Astrocyte (in vitro differentiated cells and primary cell): Measurements from ENCODE around the gene PCYOX1L. TPM values are rescaled to one million over a fixed set of nuclear protein-coding genes. Genes with fewer than 3 reads are reported as not detected.

Source experiments
- DNase-seq: peaks from one replicate; pipeline ENCODE4 v3.0.0-alpha.2; 2010; ENCODE audit warnings: low read depth
- FAIRE-seq: peaks from 2 replicates; lab custom pipeline; 2011; peaks lifted over from hg19 to GRCh38; lab: Jason Lieb, UNC
- H2AFZ ChIP-seq: 2 replicates; pipeline ENCODE4 v1.6.0; 2012; ENCODE audit warnings: low read depth, low read length, inconsistent platforms
- H3K27ac ChIP-seq: 2 replicates; pipeline ENCODE4 v1.5.1; 2011; ENCODE audit warnings: low read depth, low read length, inconsistent platforms
- H3K27me3 ChIP-seq: 2 replicates; pipeline ENCODE4 v1.6.0; 2011; ENCODE audit warnings: low read length, inconsistent platforms; ENCODE audit not compliant: insufficient read depth
- H3K36me3 ChIP-seq: 2 replicates; pipeline ENCODE4 v1.5.1; 2011; ENCODE audit warnings: low read length, inconsistent platforms; ENCODE audit not compliant: insufficient read depth
- H3K4me1 ChIP-seq: 2 replicates; pipeline ENCODE4 v1.5.1; 2011; ENCODE audit warnings: low read length, inconsistent platforms; ENCODE audit not compliant: insufficient read depth
- H3K4me2 ChIP-seq: 2 replicates; pipeline ENCODE4 v1.6.0; 2012; ENCODE audit warnings: low read length, inconsistent platforms
- H3K4me3 ChIP-seq: 2 replicates; pipeline ENCODE4 v1.5.1; 2011; ENCODE audit warnings: low read depth, mild to moderate bottlenecking, low read length, inconsistent platforms; ENCODE audit not compliant: insufficient read depth
- H3K79me2 ChIP-seq: 2 replicates; pipeline ENCODE4 v1.6.0; 2012; ENCODE audit warnings: mild to moderate bottlenecking, low read length, inconsistent platforms; ENCODE audit not compliant: insufficient read depth
- H3K9ac ChIP-seq: 2 replicates; pipeline ENCODE4 v1.6.0; 2012; ENCODE audit warnings: mild to moderate bottlenecking, low read length, inconsistent platforms
- H3K9me3 ChIP-seq: 2 replicates; pipeline ENCODE4 v1.5.1; 2012; ENCODE audit warnings: low read depth, mild to moderate bottlenecking, low read length, inconsistent platforms; ENCODE audit not compliant: insufficient read depth
- H4K20me1 ChIP-seq: 2 replicates; pipeline ENCODE4 v1.6.0; 2012; ENCODE audit warnings: low read length, inconsistent platforms; ENCODE audit not compliant: insufficient read depth
- H3K27ac Mint-ChIP-seq: one replicate; pipeline ENCODE4 v1.8.0; 2021; ENCODE audit warnings: mild to moderate bottlenecking, mixed read lengths; ENCODE audit not compliant: unreplicated experiment
- H3K27me3 Mint-ChIP-seq: one replicate; pipeline ENCODE4 v1.8.0; 2021; ENCODE audit warnings: low read depth, mixed read lengths; ENCODE audit not compliant: unreplicated experiment
- H3K36me3 Mint-ChIP-seq: one replicate; pipeline ENCODE4 v1.8.0; 2021; ENCODE audit warnings: low read depth, mixed read lengths; ENCODE audit not compliant: unreplicated experiment
- H3K4me1 Mint-ChIP-seq: one replicate; pipeline ENCODE4 v1.8.0; 2021; ENCODE audit warnings: low read depth, mixed read lengths; ENCODE audit not compliant: unreplicated experiment
- H3K4me3 Mint-ChIP-seq: one replicate; pipeline ENCODE4 v1.8.0; 2021; ENCODE audit warnings: mild to moderate bottlenecking, moderate library complexity, mixed read lengths; ENCODE audit not compliant: unreplicated experiment
- H3K9me3 Mint-ChIP-seq: one replicate; pipeline ENCODE4 v1.8.0; 2021; ENCODE audit warnings: mild to moderate bottlenecking, mixed read lengths; ENCODE audit not compliant: unreplicated experiment
- CTCF ChIP-seq: IDR thresholded peaks from 2 replicates; pipeline ENCODE4 v1.5.1; 2011; ENCODE audit warnings: low read depth, mild to moderate bottlenecking, inconsistent platforms, low read length, moderate library complexity; ENCODE audit not compliant: insufficient read depth
- EZH2 ChIP-seq: IDR thresholded peaks from 2 replicates; pipeline ENCODE4 v1.6.1; 2012; ENCODE audit warnings: mild to moderate bottlenecking, low read length, inconsistent platforms; ENCODE audit not compliant: insufficient read depth
- total RNA-seq: library from RNA; stranded (reverse); gene quantifications from 2 replicates; pipeline ENCODE4 v1.2.1, GENCODE V29; 2021

The PCYOX1L gene
- total RNA-seq, 1 donor from 2014 or later, result 16.6 TPM

- Mint-ChIP-seq H3K4me1 (peaks cover 7% of the 10 kb centered on the region), H3K27me3 (peaks cover 1% of the 10 kb centered on the region)
- FAIRE-seq, result no peak
These were observed 18.3 kb downstream of the PCYOX1L start for GRCh38 chr5:149376104-149376503.

GRCh38 chr5:149376711-149377447, 19.0 kb downstream of the PCYOX1L start:
- Histone ChIP-seq H4K20me1 (no peaks in the 10 kb centered on the region), H3K79me2 (no peaks in the 10 kb centered on the region), H3K27ac (no peak overlapping the region), H2AFZ (no peak overlapping the region), H3K27me3 (no peaks in the 10 kb centered on the region), H3K9ac (no peak overlapping the region), H3K4me1 (no peaks in the 10 kb centered on the region), H3K36me3 (no peaks in the 10 kb centered on the region), H3K4me2 (no peak overlapping the region), H3K4me3 (no peak overlapping the region), H3K9me3 (peaks cover 3% of the 10 kb centered on the region)
- Mint-ChIP-seq H3K27me3 (peaks cover 1% of the 10 kb centered on the region), H3K9me3 (no peaks in the 10 kb centered on the region), H3K4me3 (no peak overlapping the region), H3K36me3 (peaks cover 2% of the 10 kb centered on the region), H3K27ac (no peak overlapping the region), H3K4me1 (peaks cover 12% of the 10 kb centered on the region)
- no peak for FAIRE-seq
- DNase-seq, result no peak
- TF ChIP-seq EZH2 (no peak), CTCF (no peak)

More at GRCh38 chr5:149376104-149376503, 18.3 kb downstream of the PCYOX1L start:
- Histone ChIP-seq H2AFZ (no peak overlapping the region), H3K9ac (no peak overlapping the region), H3K27ac (no peak overlapping the region), H3K4me1 (no peaks in the 10 kb centered on the region), H4K20me1 (no peaks in the 10 kb centered on the region), H3K4me2 (no peak overlapping the region), H3K79me2 (no peaks in the 10 kb centered on the region), H3K9me3 (peaks cover 3% of the 10 kb centered on the region), H3K36me3 (no peaks in the 10 kb centered on the region), H3K4me3 (no peak overlapping the region), H3K27me3 (no peaks in the 10 kb centered on the region)
- TF ChIP-seq EZH2 (no peak), CTCF (no peak)
- no peak for DNase-seq
- Mint-ChIP-seq H3K9me3 (no peaks in the 10 kb centered on the region), H3K36me3 (peaks cover 2% of the 10 kb centered on the region), H3K27ac (no peak overlapping the region), H3K4me3 (no peak overlapping the region)

GRCh38 chr5:149378241-149378820, 20.5 kb downstream of the PCYOX1L start:
- peaks cover 25% of the 10 kb centered on the region for H3K4me1 Mint-ChIP-seq
- H3K27me3 ChIP-seq, result no peaks in the 10 kb centered on the region
- no peaks in the 10 kb centered on the region for H3K79me2 ChIP-seq
- no peaks in the 10 kb centered on the region for H3K9me3 Mint-ChIP-seq
- no peak overlapping the region for H3K4me2 ChIP-seq
- DNase-seq (no peak), FAIRE-seq (no peak)
- H3K4me1 ChIP-seq, result peaks cover 9% of the 10 kb centered on the region
- H3K4me3 Mint-ChIP-seq, result no peak overlapping the region
- H4K20me1 ChIP-seq, result no peaks in the 10 kb centered on the region
- H3K36me3 Mint-ChIP-seq, result peaks cover 2% of the 10 kb centered on the region
- H3K9ac ChIP-seq, result no peak overlapping the region
- no peaks in the 10 kb centered on the region for H3K36me3 ChIP-seq
- no peak overlapping the region for H3K27ac Mint-ChIP-seq
- H3K27ac ChIP-seq, result no peak overlapping the region
- H2AFZ ChIP-seq, result no peak overlapping the region
- TF ChIP-seq CTCF (no peak), EZH2 (no peak)
- no peak overlapping the region for H3K4me3 ChIP-seq
- peaks cover 3% of the 10 kb centered on the region for H3K9me3 ChIP-seq
- H3K27me3 Mint-ChIP-seq, result peaks cover 1% of the 10 kb centered on the region
